Stimulated activated CD4-positive, alpha-beta T cell treated with anti-CD3 and anti-CD28 coated beads, Interleukin-15, amount 100 ng/mL, for 48 hours (primary cell): ENCODE results near the gene RPLP2.

Source experiments
- DNase-seq, 2 donors: peaks; one replicate each; pipeline ENCODE4 v3.0.0-alpha.2; 2020; ENCODE audit warnings: low read depth in 2 of 2

Gene RPLP2

GRCh38 chr11:791658-792534 is 17.9 kb upstream of the RPLP2 start:
- DNase-seq = no peak

DNA sequence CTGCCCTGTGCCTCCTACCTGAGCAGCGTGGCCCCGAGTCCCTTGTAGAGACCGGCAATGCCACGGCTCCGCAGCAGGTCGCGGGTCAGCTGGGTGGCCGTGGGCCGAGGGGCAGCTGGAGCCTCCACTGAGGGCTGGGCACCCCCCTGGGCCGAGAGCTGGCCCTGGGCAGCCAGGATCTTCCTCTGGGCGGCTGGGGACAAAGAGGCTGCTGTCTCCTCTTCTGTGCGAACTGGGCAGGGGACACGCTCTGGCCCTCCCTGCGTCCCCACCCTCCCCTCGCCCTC is 17.3 kb upstream of the RPLP2 start:
- no peak for DNase-seq

- DNase-seq = no peak
These were observed 16.9 kb upstream of the RPLP2 start for GRCh38 chr11:792873-793272.

GRCh38 chr11:793556-793955 is 16.2 kb upstream of the RPLP2 start:
- DNase-seq = no peak

GRCh38 chr11:794013-794765 is 15.6 kb upstream of the RPLP2 start:
- no peak for DNase-seq

DNA sequence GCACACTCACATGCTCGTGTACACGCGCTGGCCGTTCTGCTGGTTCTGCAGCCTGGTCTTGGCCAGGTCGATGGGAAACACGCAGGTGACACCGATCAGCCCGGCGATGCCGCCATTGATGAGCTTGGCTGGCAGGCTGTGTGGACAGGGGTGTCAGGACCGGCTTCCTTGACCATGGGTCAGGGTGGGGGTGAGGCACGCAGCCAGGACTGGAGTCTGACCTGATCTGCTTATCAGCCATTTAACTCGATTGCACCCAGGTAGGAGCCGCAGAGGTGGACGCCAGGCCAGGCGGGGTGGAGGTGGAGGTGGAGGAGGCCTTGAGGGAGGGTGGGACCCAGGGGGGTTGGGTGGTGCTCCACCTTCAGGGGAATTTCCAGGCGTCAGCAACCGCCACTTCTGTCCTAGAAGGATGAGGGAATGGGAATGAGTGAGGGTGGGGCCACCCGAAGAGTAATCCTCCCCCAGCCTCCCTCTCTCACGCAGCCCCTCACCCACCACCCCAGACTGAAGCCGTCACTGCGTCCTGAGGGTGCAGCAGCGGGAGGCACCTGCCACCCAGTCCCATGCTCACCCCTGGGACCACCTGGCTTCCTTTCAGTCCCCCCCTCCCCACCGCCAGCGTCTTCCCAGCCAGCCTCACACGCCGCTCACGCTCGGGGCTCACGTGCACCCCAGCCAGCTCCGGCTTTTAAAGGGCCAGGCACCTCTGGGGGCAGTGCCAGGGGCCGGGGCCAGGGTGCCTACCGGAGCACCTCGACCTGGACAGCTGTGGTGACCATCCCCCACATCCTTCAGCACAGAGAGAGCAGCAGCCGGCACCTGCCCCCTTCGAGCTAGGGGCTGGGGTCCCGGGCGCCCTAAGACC is 14.8 kb upstream of the RPLP2 start:
- no peak for DNase-seq

- DNase-seq = peak; percentile 83 to 87
These were observed 13.9 kb upstream of the RPLP2 start for GRCh38 chr11:795634-796564.

DNA sequence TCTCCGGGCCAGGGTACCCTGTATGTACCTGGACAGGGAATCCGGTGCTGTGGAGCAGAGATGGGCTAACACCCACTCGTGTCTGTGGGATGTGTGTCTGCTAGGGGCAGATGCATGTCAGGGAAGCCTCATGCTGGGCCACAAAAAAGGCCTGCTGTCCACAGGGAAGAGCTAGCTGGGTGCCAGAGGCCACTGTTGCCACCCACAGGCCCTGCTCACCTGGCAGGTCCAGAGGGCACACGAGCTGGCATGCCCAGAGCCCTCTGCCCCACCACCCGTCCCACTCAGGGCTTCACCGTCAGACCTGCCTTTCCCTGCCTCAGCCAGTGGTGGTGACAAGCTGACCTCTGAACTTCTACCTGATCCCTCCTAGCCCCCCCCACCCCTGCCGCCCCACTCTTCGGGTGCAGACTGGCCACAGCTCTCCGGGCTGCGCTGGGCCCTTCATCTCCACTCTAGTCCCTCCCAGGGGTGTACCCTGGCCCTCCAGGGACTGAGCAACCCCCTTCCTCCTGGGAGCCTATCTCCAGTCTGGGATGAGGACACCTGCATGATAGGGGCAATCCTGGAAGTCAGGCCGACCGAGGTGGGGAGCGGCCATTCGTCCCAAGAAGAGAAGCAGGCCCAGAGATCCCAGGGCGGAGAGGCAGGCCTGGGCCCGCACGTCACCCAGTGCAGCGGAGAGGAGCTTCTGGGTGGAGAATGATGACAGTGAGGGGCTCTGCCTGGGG is 13.0 kb upstream of the RPLP2 start:
- no peak for DNase-seq

DNA sequence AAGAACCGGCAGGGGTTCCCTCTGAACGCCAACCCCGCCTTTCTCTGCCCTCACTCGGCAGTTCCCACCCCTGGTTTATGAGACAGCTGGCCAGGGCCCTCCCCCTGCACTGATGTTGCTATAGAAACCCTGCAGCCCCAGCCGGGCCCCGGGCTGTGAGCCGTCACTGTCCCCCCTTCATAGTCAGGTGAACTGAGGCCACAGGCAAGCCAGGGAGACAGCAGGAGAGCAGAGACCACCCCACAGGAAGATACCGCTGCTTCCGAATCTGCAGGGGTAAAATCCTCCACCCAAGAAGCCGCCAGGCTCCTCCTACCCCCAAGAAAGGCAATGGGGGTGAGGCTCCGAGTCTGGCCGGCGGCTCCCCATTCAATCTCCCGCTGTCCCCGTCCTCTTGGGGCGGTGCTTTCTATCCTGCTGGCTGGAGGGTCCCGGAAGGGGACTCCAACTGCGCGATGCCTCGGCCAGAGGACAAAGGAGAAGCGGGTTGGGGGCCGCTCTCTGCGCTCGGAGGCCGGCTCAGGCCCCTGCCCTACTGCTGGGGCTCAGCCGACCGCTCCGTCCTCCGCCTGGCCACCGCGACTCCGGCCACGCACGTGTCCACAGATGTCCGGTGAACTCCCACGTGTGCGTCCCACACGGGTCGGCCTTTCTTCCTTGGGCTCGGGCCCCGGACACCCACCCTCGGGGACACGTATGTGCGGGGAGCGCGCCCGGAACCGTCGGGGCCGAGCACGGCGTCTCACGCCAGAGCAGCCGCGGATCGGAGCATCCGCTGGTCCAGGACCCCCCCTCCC is 12.3 kb upstream of the RPLP2 start:
- DNase-seq = peak; percentile 68 to 69

DNA sequence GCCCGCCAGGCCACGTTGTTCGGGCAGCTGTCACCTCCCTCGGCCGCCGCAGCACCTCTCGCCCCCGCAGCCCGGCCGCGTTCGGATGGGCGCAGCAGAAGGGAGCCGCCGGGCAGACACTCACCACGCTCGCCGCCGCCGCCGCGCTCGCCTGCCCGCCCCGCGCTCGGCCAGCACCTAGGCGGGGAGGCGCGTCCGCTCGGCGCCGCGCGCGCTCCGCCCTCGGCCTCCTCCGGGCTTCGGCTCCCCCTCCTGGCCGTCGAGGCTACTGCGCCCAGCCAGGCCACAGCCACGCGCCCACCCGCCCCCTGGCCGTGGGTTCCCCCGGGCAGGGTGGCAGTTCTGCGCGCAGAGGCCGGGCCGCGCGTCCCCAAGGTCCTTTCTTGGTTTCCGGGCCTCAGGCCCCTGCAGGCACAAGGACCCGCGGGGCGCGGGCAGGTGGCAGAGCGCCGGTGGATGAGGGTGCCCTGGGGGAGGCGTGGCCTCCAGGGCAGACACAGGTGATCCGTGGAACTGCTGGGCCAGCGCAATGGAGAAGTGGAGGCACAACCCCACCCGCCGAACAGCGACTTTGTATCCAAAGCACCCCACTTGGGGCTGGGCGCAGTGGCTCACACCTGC is 11.6 kb upstream of the RPLP2 start, which contains the start of gene SLC25A22:
Gene SLC25A22 (minus strand): TSS at position 189 of the 621 bp plus-strand sequence. CDS start 3,275 bp downstream, outside the sequence.
- peak; percentile 60 to 82 for DNase-seq

DNA sequence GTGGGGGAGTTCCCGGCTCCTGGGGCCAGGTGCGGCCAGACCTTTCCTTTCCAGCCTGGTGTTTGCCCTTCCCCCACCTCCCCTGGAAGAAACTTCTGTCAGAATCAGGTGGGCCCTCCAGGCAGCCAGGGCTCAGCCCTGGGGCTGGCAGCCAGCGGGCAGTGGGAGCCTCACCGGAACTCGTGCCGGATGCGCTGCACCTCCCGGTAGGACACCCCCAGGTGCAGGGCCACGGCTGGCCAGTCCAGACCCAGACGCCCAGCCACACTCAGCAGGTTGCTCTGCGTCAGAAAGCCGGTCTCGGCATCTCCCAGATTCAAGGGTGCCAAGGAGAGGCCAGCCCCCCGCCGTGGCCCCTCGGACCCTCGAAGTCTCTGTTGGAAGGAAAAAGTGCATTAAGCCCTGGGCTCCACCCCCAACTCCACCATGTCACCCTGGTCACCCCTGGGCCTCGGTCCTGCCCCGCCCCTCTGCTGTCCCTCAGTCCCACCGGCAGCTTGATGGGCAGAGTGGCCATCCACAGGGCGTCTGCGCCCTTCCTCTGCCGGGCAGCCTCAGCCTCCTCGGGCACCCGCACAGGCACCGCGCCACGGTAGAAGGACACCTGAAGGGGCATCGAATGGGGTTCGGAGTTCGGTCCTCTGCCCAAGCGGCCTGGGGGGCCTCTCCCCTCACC is 10.0 kb upstream of the RPLP2 start:
- DNase-seq = no peak

- no peak for DNase-seq
These were observed 9.3 kb upstream of the RPLP2 start for GRCh38 chr11:800473-800872.

- no peak for DNase-seq
These were observed 8.5 kb upstream of the RPLP2 start for GRCh38 chr11:801097-801780.

DNA sequence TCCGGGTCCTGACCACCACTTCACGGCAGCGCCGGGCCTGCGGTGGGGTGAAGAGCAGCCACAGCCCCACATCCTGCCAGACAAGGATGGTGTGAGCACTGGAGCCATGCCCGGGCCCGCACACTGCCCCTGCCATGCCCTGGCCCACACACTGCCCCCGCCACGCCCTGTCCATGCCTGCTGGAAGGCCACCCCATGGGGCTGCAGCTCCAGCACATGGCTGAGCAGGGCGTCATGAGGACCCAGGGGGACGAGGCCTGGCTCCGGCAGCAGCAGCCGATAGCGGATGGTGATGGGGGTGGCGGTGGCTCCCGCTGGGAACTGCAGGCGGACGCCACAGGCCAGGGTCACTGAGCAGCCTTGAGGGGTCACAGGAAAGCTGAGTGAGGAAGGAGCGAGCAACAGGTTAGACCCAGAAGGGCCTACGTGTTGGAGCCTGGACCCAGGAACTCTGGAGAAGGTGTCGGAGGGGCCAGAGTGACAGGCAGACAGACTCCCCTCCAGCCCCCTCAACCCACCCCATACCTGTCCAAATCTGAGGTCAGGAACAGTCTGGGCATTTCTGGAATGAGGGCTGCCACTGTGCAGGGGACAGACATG is 7.6 kb upstream of the RPLP2 start:
- DNase-seq = no peak

DNA sequence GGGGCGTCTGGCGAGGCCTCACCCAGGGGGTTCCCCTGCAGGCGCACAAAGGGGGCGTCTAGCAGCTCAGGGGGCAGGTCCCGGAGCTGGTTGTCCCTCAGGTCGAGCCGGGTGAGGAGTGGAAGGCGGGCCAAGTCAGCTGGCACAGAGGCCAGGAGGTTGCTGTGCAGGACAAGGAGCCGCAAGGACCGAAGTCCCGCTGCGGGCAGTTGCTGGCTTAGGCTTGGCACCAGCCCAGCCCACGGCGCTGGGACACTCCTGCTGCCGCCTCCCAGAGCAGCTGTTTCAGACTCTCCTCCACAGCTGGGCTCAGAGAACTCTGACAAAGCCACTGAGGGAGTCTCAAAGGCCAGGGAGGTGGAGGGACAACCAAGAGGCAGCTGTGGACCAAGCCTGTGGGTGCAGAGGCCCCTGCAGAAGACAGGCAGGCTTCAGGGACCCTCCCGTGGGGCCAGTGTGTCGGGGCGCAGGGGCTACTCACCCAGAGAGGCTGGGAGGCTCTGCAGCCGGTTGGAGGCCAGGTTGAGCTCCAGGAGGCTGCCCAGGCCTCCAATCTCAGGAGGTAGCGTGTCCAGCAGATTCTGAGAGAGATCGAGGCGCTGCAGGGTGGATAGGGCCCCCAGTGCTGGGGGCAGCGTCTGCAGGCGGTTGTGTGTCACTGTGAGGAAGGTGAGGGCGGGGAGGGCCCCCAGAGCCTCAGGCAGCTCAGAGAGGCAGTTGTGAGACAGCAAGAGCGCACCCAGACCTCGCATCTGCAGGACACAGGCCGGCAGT is 6.9 kb upstream of the RPLP2 start:
- no peak for DNase-seq

DNA sequence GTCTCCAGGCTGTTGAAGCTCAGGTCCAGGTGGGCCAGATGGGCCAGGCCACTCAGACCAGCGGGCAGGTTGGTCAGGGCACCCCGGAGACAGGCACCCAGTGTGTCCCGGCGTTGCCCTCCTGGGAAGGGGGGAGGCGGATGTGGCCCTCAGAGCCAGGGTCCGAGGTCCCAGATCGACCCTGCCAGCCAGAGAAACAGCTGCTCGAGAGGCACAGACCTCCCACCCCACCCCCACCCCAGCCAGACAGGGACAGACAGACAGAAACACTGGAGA is 6.4 kb upstream of the RPLP2 start:
- DNase-seq = no peak
